HepG2 (cell line): ENCODE data around the gene NIN. TPM values are rescaled to one million over a fixed set of nuclear protein-coding genes. Genes with fewer than 3 reads are reported as not detected.
A peak's percentile ranks its signal among the peaks of the same experiment; 100 is the strongest.

Experiments used
- ATRX ChIP-seq: sonication (generic); formaldehyde crosslinking; IDR thresholded peaks from 2 replicates; pipeline ENCODE4 v1.4.0; 2020; ENCODE audit warnings: missing genetic modification reagents, borderline replicate concordance
- CBX2 ChIP-seq, 2 experiments: fragments of 200-600 bp in 1 of 2; sonication (generic); formaldehyde crosslinking in 1 of 2; IDR thresholded peaks; 2 replicates each; pipeline versions ENCODE4 v1.7.0 to v1.8.1; 2018 to 2022; ENCODE audit warnings: low read depth in 2 of 2, low read length in 1 of 2, mild to moderate bottlenecking in 1 of 2, missing genetic modification reagents in 1 of 2
- EZH2 ChIP-seq: conservative IDR thresholded peaks from 2 replicates; pipeline ENCODE4 v1.6.1; 2012; ENCODE audit warnings: mild to moderate bottlenecking, low read depth, low read length, moderate library complexity
- GABPB1 ChIP-seq: IDR thresholded peaks from 2 replicates; pipeline ENCODE4 v1.6.1; 2016; ENCODE audit warnings: mild to moderate bottlenecking, missing genetic modification reagents, moderate library complexity, missing compliant biosample characterization
- IKZF4 ChIP-seq: sonication (generic); formaldehyde crosslinking; IDR thresholded peaks from 2 replicates; pipeline ENCODE4 v1.5.1; 2020; ENCODE audit warnings: borderline replicate concordance, mild to moderate bottlenecking, low read depth, missing genetic modification reagents; ENCODE audit errors: not compliant biosample characterization
- ISX ChIP-seq: sonication (generic); formaldehyde crosslinking; conservative IDR thresholded peaks from 2 replicates; pipeline ENCODE4 v1.5.0; 2020; ENCODE audit warnings: missing genetic modification reagents
- KDM6A ChIP-seq: IDR thresholded peaks from 2 replicates; pipeline ENCODE4 v1.6.1; 2016; ENCODE audit warnings: low read depth
- MAX ChIP-seq: IDR thresholded peaks from 2 replicates; pipeline ENCODE4 v1.6.1; 2012; ENCODE audit warnings: inconsistent platforms
- NR2C2 ChIP-seq: sonication (generic); formaldehyde crosslinking; IDR thresholded peaks from 2 replicates; pipeline ENCODE4 v1.4.0; 2020; ENCODE audit warnings: missing genetic modification reagents, mild to moderate bottlenecking, moderate library complexity, borderline replicate concordance
- SAP130 ChIP-seq: IDR thresholded peaks from 2 replicates; pipeline ENCODE4 v1.6.1; 2016; ENCODE audit warnings: low read depth
- TERF1 ChIP-seq: sonication (generic); formaldehyde crosslinking; IDR thresholded peaks from 2 replicates; pipeline ENCODE4 v1.8.0; 2022; ENCODE audit warnings: mild to moderate bottlenecking, missing genetic modification reagents, moderate library complexity
- XRCC5 ChIP-seq: fragments of 200-400 bp; formaldehyde crosslinking; optimal IDR thresholded peaks from 2 replicates; pipeline ENCODE3; 2017; ENCODE audit warnings: mild to moderate bottlenecking, low read length
- YY1 ChIP-seq: IDR thresholded peaks from 2 replicates; pipeline ENCODE4 v1.6.1; 2011; ENCODE audit warnings: low read length, low read depth, moderate library complexity, mild to moderate bottlenecking; ENCODE audit not compliant: insufficient read depth, insufficient replicate concordance
- ZNF224 ChIP-seq: sonication (generic); formaldehyde crosslinking; IDR thresholded peaks from 2 replicates; pipeline ENCODE4 v1.5.0; 2020; ENCODE audit warnings: mild to moderate bottlenecking, missing genetic modification reagents
- ZNF264 ChIP-seq: sonication (generic); formaldehyde crosslinking; IDR thresholded peaks from 2 replicates; pipeline ENCODE4 v1.4.0; 2020; ENCODE audit warnings: missing genetic modification reagents
- ZNF501 ChIP-seq: sonication (generic); formaldehyde crosslinking; IDR thresholded peaks from 2 replicates; pipeline ENCODE4 v1.5.1; 2020; ENCODE audit warnings: mild to moderate bottlenecking, moderate library complexity, missing genetic modification reagents
- ZNF615 ChIP-seq: sonication (generic); formaldehyde crosslinking; IDR thresholded peaks from 2 replicates; pipeline ENCODE4 v1.5.0; 2020; ENCODE audit warnings: mild to moderate bottlenecking, missing genetic modification reagents, borderline replicate concordance
- ZNF687 ChIP-seq: sonication (generic); formaldehyde crosslinking; IDR thresholded peaks from 2 replicates; pipeline ENCODE4 v1.5.1; 2020; ENCODE audit warnings: mild to moderate bottlenecking, missing genetic modification reagents, moderate library complexity
- ZNF788 ChIP-seq: sonication (generic); formaldehyde crosslinking; IDR thresholded peaks from 2 replicates; pipeline ENCODE4 v1.5.0; 2020; ENCODE audit warnings: mild to moderate bottlenecking, missing genetic modification reagents, borderline replicate concordance
- polyA plus RNA-seq, 8 experiments: library from polyadenylated mRNA; depleted of rRNA in 3 of 8; stranded (reverse) in 7 of 8; unstranded in 1 of 8; fragments of >200 nt; fragmentation: Illumina TruSeq in 4 of 8; extraction: Trizol in 4 of 8; gene quantifications; 2 replicates each; pipeline versions ENCODE4 v1.2.1 to v1.2.3, GENCODE V29; 2011 to 2016; ENCODE audit warnings: low read depth in 4 of 8, missing spikeins in 1 of 8, mixed read lengths in 1 of 8; ENCODE audit not compliant: insufficient read depth in 1 of 8
- total RNA-seq, 5 experiments: library from RNA; depleted of rRNA; stranded (reverse); fragments of >200 nt; fragmentation: Illumina TruSeq; extraction: Trizol; gene quantifications; 2 replicates each; pipeline ENCODE4 v1.2.3, GENCODE V29; 2016; ENCODE audit warnings: low read depth in 1 of 5
- TF ChIP-seq, protein P1 (sequence below): sonication (generic); formaldehyde crosslinking; IDR thresholded peaks from 2 replicates; pipeline ENCODE4 v1.5.1; 2020; ENCODE audit warnings: mild to moderate bottlenecking, moderate library complexity, missing genetic modification reagents
- TF ChIP-seq, protein P2 (sequence below): sonication (generic); formaldehyde crosslinking; IDR thresholded peaks from 2 replicates; pipeline ENCODE4 v1.4.0; 2020; ENCODE audit warnings: missing genetic modification reagents

The NIN gene
- total and polyA plus RNA-seq, 2 of the 13 experiments (the other 11 are each of a cell fraction or from before 2014, with no cell fraction given) = 2.8 to 9.7 TPM

DNA sequence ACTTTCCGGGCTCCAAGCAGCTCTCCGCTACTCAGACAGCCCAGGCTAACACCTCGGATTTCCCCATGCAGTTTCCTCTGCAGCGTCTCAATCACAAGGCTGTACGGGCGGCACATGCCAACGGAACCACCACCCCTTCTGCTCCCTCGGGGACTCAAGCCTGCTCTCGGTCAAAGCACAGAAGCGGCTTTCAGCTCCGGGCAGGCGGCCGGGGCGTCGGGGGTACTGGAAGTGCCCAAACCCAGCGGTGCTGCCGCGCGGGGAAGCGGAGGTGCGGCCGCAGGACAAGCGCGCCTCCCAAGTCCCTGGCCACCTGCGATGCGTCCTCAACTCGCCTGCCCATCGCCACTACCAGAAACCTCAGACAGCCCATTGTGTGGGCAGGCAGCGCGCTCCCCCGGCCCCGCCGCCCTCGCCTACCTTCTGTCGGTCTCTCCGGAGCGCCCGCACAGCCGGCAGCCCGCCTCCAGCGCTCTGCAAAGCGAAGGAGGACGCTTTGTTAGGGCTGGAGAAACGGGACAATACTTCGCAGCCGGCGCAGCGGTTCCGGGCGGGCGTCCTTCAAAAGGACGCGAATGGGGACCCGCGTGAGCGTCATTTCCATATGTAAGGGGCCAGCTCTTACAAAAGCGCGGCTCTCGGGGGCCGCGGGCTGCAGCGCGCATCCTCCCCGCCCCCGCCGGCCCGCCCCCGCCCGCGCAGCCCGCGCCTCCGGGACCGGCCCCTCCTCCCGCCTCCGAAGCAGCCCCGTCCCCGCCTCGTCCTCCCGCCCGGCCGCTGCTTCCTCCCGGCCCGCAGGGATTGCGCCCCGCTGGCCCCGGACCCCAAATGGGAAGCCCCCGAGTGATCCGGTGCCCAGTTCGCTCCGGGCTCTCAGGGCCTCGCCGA lies 674 bp downstream of the NIN start (continued):
- TF ChIP-seq, protein P1, sequence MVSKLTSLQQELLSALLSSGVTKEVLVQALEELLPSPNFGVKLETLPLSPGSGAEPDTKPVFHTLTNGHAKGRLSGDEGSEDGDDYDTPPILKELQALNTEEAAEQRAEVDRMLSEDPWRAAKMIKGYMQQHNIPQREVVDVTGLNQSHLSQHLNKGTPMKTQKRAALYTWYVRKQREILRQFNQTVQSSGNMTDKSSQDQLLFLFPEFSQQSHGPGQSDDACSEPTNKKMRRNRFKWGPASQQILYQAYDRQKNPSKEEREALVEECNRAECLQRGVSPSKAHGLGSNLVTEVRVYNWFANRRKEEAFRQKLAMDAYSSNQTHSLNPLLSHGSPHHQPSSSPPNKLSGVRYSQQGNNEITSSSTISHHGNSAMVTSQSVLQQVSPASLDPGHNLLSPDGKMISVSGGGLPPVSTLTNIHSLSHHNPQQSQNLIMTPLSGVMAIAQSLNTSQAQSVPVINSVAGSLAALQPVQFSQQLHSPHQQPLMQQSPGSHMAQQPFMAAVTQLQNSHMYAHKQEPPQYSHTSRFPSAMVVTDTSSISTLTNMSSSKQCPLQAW (CRISPR knock-in tag) = no peak
- TF ChIP-seq ZNF687 (peak; percentile 76), ISX (CRISPR knock-in tag) (no peak), KDM6A (CRISPR knock-in tag) (no peak), MAX (peak; percentile 51), ZNF501 (CRISPR knock-in tag) (peak; percentile 35; the same call in 1 of the 2 replicates), SAP130 (CRISPR knock-in tag) (peak; percentile 28), ATRX (CRISPR knock-in tag) (no peak), TERF1 (CRISPR knock-in tag) (no peak), ZNF615 (no peak), YY1 (no peak), NR2C2 (CRISPR knock-in tag) (no peak), XRCC5 (peak; percentile 34), ZNF224 (no peak), EZH2 (no peak), IKZF4 (CRISPR knock-in tag) (peak; percentile 29), ZNF264 (no peak), CBX2 (IDR thresholded peaks at IDR 0.05; ENCODE audit: low read depth, low read length) (no peak), CBX2 (CRISPR knock-in tag; IDR thresholded peaks at IDR 0.05; ENCODE audit: low read depth) (0 out of 2 replicates have a peak, but pooled peaks have one; percentile 23), ZNF788 (0 out of 2 replicates have a peak, but pooled peaks have one; percentile 53), GABPB1 (peak; percentile 52; the same call in 1 of the 2 replicates)
- TF ChIP-seq, protein P2, sequence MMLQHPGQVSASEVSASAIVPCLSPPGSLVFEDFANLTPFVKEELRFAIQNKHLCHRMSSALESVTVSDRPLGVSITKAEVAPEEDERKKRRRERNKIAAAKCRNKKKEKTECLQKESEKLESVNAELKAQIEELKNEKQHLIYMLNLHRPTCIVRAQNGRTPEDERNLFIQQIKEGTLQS (CRISPR knock-in tag) = no peak
